IPS-NIHi11 (cell line): ENCODE measurements around the gene OXTR.
A peak's percentile ranks its signal among the peaks of the same experiment; 100 is the strongest.

ENCODE experiments used
- DNase-seq: peaks from one replicate; pipeline ENCODE4 v3.0.0; 2012; ENCODE audit warnings: mixed read lengths, low spot score

The OXTR gene

DNA sequence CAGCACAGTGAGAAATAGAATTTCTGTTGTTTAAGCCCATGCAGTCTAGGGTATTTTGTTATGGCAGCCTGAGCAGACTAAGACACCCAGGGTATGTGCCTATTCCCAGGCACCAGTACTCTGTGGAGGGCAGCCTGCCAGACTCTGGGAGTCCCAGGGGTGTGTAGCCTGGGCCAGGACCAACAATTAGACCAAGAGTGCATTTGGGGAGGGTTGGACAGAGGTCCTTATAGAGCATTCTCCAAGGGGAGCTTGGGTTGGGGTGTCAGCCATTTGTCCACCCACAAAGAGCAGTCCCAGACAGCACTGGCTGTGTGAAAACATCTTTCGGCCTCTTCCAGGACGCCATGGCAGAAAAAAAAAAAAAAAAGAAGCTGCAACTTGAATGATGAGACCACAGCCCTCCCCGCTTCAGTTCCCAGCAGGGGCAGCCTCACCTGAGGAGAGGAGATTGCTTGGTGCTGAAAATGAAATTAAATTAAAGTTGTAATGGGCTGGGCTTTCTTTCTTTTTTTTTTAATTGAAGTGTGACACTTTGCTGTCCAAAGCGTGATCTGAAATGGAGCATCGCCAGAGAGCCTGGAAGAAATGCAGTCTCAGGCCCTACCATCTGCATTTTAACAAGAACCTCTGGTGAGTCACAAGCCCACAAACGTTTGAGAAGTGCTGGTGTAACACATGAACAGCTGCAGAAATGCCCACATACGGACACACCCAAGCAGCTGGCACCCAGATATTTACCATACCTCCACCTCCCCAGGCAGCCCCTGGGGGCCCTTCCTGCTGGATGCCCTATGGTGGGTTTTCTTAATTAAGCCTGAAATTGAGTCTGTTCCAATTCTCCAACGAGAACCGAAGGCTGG, 57.1 kb downstream of the OXTR start:
- peak; percentile 1 for DNase-seq

DNA sequence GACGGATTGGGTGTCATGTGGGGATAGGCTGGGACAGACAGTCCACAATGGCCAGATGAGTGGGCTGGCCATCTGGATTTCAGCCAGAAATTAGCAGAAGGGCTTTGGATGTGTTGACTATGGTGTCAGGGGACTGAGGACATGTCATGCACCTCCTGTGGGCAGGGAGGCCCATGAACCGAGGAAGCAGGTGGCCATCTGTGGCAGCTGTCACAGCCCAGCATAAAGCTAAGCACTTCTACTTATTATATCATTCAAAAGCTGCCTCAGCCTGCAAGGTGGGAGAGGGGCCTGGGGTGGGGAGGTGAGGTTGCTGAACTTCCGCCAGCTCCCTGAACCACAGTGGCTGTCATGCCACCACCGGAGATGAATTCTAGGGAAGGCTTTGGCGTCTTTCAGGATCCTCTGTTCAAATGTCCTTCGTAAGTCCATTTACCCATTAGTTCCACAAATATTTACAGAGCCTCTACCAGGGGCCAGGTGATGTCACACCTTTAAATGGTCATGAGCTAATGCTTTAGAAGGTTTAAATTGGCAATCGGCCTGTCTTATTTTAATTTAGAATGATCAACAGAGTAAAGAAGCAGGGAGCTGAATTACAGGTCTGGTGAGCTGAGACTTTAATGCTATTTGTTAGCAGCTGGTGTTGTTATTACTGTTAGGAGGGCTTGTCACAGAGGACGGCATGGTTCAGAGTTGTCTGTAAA, 59.5 kb downstream of the OXTR start:
- peak; percentile 1 for DNase-seq

DNA sequence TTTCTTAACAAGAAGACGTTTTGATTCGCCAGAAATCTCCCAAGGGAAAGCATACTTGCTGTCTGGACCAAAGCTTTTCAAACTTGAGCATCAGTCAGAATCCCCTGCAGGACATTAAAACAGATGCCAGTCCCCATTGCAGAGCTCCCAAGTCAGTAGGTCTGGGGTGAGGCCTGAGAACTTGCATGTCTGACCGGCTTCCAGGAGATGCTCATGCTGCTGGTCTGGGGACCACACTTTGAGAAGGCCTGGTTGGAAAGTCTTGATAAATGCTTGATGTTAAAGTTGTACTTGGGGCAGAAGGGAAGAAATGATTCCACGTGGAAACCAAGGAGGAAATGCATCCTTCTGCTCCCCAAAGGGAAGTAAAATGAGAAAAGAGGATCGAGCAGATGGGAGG, 60.1 kb downstream of the OXTR start:
- DNase-seq, result peak; percentile 0

DNA sequence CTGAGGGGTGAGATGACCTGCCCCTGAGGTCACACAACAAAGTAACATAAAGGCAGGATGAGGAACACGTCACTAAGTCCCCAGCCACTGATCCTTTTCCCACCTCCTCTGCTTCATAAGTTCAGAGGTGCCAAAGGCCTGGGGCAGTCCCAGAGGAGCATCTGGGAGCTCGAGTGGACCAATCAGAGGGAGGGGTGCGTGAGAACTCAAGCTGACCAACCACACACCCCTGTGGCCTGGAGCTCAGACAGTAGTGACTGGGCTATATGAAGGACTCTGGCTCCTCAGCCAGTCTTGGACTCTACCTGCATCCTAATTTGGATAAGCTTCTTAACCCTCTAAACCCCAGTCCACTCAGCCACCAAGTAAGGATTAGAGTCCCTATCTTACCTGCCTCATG, 63.8 kb downstream of the OXTR start:
- peak; percentile 3 for DNase-seq

DNA sequence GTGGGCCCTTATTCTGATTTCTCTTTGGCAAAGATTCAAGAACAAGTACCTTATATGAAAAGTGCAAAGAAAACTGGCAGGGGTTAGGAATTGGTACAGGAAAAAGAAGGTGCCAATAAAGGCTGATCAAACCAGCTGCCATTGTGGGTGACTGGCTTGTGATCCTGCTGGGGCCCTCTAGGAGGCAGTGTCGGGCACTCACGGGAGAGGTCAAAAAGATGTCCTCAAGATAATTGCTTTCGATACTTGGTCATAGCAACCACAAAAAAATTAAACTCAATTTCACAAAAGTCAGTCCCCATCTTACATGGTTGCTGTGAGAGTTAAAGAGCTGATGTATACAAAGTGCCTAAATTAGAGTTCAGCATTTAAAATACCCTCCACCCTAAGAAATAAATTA, 66.9 kb downstream of the OXTR start:
- peak; percentile 54 for DNase-seq
